ENCODE data around the gene KIRREL2. TPM values are rescaled to one million over a fixed set of nuclear protein-coding genes. Genes with fewer than 3 reads are reported as not detected.
"Not testable (repeated sequence)": the region's sequence is repeated elsewhere in the genome, so short reads cannot be mapped to it uniquely, and the experiment has no call there.

The KIRREL2 gene
- total RNA-seq, 2 donors from 2014 or later, result 0.13 TPM; not detected in 1

- no peaks in the 10 kb centered on the region for H3K4me1 ChIP-seq
- peak overlapping the region; percentile 7 for H3K27ac ChIP-seq
- H3K9ac ChIP-seq (ENCODE audit: low read depth in 2 of 2, low read length in 2 of 2), result no peak overlapping the region
- no peaks in the 10 kb centered on the region for H3K36me3 ChIP-seq
- H3K9me3 ChIP-seq, result no peaks in the 10 kb centered on the region
- intact Hi-C loops (cut with DNase I), result no loop called here
- TF ChIP-seq CTCF (IDR thresholded peaks at IDR 0.05), result no peak
- no peaks in the 10 kb centered on the region for H3K27me3 ChIP-seq
- no peak overlapping the region for H3K4me3 ChIP-seq
- no peak for DNase-seq
Measured at GRCh38 chr19:35909684-35910035, 52.9 kb downstream of the KIRREL2 start.

GRCh38 chr19:35910355-35910754 lies 53.6 kb downstream of the KIRREL2 start:
- H3K4me1 ChIP-seq; intact Hi-C loops (cut with DNase I); H3K27me3 ChIP-seq; H3K4me3 ChIP-seq; H3K9ac ChIP-seq (ENCODE audit: low read depth in 2 of 2, low read length in 2 of 2); H3K36me3 ChIP-seq; DNase-seq; H3K9me3 ChIP-seq; H3K27ac ChIP-seq: not testable (repeated sequence)

- no peaks in the 10 kb centered on the region for H3K36me3 ChIP-seq
- no peaks in the 10 kb centered on the region for H3K4me1 ChIP-seq
- intact Hi-C loops (cut with DNase I), result no loop called here
- H3K4me3 ChIP-seq, result no peak overlapping the region
- no peak for DNase-seq
- H3K9ac ChIP-seq (ENCODE audit: low read depth in 2 of 2, low read length in 2 of 2), result peak overlapping the region in 1 of 2 donors; percentile 12
- H3K27me3 ChIP-seq, result no peaks in the 10 kb centered on the region
- H3K27ac ChIP-seq, result no peak overlapping the region
- no peaks in the 10 kb centered on the region for H3K9me3 ChIP-seq
- TF ChIP-seq CTCF (IDR thresholded peaks at IDR 0.05), result no peak
Measured at GRCh38 chr19:35911173-35911572, 54.5 kb downstream of the KIRREL2 start.

- no peaks in the 10 kb centered on the region for H3K27me3 ChIP-seq
- no peaks in the 10 kb centered on the region for H3K36me3 ChIP-seq
- no peak for DNase-seq
- TF ChIP-seq CTCF (IDR thresholded peaks at IDR 0.05), result no peak
- H3K9ac ChIP-seq (ENCODE audit: low read depth in 2 of 2, low read length in 2 of 2), result no peak overlapping the region
- H3K27ac ChIP-seq, result no peak overlapping the region
- H3K4me3 ChIP-seq, result no peak overlapping the region
- intact Hi-C loops (cut with DNase I), result no loop called here
- H3K4me1 ChIP-seq, result no peaks in the 10 kb centered on the region
- H3K9me3 ChIP-seq, result no peaks in the 10 kb centered on the region
Measured at GRCh38 chr19:35911790-35912189, 55.1 kb downstream of the KIRREL2 start.

- no peak for TF ChIP-seq CTCF (IDR thresholded peaks at IDR 0.05)
- intact Hi-C loops (cut with DNase I), result no loop called here
Measured at GRCh38 chr19:35913589-35913988, 56.9 kb downstream of the KIRREL2 start.

GRCh38 chr19:35915443-35915842 lies 58.7 kb downstream of the KIRREL2 start:
- no peak overlapping the region for H3K4me3 ChIP-seq
- intact Hi-C loops (cut with DNase I), result no loop called here
- no peak for DNase-seq
- H3K27ac ChIP-seq, result no peak overlapping the region
- H3K9ac ChIP-seq (ENCODE audit: low read depth in 2 of 2, low read length in 2 of 2), result no peak overlapping the region
- TF ChIP-seq CTCF (IDR thresholded peaks at IDR 0.05), result no peak
- H3K27me3 ChIP-seq, result no peaks in the 10 kb centered on the region
- no peaks in the 10 kb centered on the region for H3K4me1 ChIP-seq
- H3K9me3 ChIP-seq, result no peaks in the 10 kb centered on the region
- no peaks in the 10 kb centered on the region for H3K36me3 ChIP-seq

More at GRCh38 chr19:35913589-35913988, 56.9 kb downstream of the KIRREL2 start:
- Histone ChIP-seq H3K27ac (no peak overlapping the region), H3K27me3 (no peaks in the 10 kb centered on the region), H3K4me3 (no peak overlapping the region), H3K9me3 (no peaks in the 10 kb centered on the region), H3K36me3 (no peaks in the 10 kb centered on the region), H3K9ac (ENCODE audit: low read depth in 2 of 2, low read length in 2 of 2) (no peak overlapping the region), H3K4me1 (no peaks in the 10 kb centered on the region)
- DNase-seq, result no peak

Other genes with a start within 250 kb of the KIRREL2 start
- 10 to 100 TPM in 1 of 2 donors, 1 to 10 TPM in 1; 5.0 to 17.0 TPM for gene HAUS5, start 244.2 kb upstream of the KIRREL2 start, total RNA-seq
- gene RBM42, start 227.9 kb upstream of the KIRREL2 start, total RNA-seq, result 100 to 1,000 TPM in 1 of 2 donors, 10 to 100 TPM in 1; 73.5 to 117 TPM
- gene ETV2, start 215.2 kb upstream of the KIRREL2 start, total RNA-seq, result 1 to 10 TPM; 1.4 to 1.9 TPM
- gene COX6B1, start 208.6 kb upstream of the KIRREL2 start, total RNA-seq, result 100 to 1,000 TPM; 761 to 820 TPM
- gene UPK1A, start 190.4 kb upstream of the KIRREL2 start, total RNA-seq, result not detected
- under 1 TPM in 1 of 2 donors, not detected in 1; 0.32 TPM for gene ZBTB32, start 152.4 kb upstream of the KIRREL2 start, total RNA-seq
- gene KMT2B, start 138.9 kb upstream of the KIRREL2 start, total RNA-seq, result 10 to 100 TPM; 32.1 to 46.9 TPM
- gene IGFLR1, start 114.5 kb upstream of the KIRREL2 start, total RNA-seq, result 1 to 10 TPM; 5.4 to 6.9 TPM
- gene U2AF1L4, start 111.5 kb upstream of the KIRREL2 start, total RNA-seq, result 10 to 100 TPM; 14.9 to 18.7 TPM
- gene PSENEN, start 111.3 kb upstream of the KIRREL2 start, total RNA-seq, result 10 to 100 TPM; 73.8 to 87.4 TPM
- gene LIN37, start 108.3 kb upstream of the KIRREL2 start, total RNA-seq, result 1 to 10 TPM; 5.1 to 7.5 TPM
- 10 to 100 TPM in 1 of 2 donors, 1 to 10 TPM in 1; 6.3 to 23.6 TPM for gene HSPB6, start 99.9 kb upstream of the KIRREL2 start, total RNA-seq
- 10 to 100 TPM; 17.1 to 26.9 TPM for gene PROSER3, start 98.7 kb upstream of the KIRREL2 start, total RNA-seq
- gene ARHGAP33, start 81.3 kb upstream of the KIRREL2 start, total RNA-seq, result 10 to 100 TPM in 1 of 2 donors, 1 to 10 TPM in 1; 6.0 to 25.0 TPM
- not detected for gene PRODH2, start 44.1 kb upstream of the KIRREL2 start, total RNA-seq
- gene NPHS1, start 4.4 kb upstream of the KIRREL2 start, total RNA-seq, result not detected
- 1 to 10 TPM; 2.6 to 3.7 TPM for gene APLP1, start 11.7 kb downstream of the KIRREL2 start, total RNA-seq
- 10 to 100 TPM in 1 of 2 donors, 1 to 10 TPM in 1; 8.6 to 11.2 TPM for gene NFKBID, start 43.6 kb downstream of the KIRREL2 start, total RNA-seq
- gene HCST, start 45.6 kb downstream of the KIRREL2 start, total RNA-seq, result 1 to 10 TPM; 2.4 to 4.8 TPM
- gene TYROBP, start 51.4 kb downstream of the KIRREL2 start, total RNA-seq, result 10 to 100 TPM; 10.4 to 32.8 TPM
- 10 to 100 TPM; 10.0 to 17.4 TPM for gene LRFN3, start 79.5 kb downstream of the KIRREL2 start, total RNA-seq
- 10 to 100 TPM; 25.2 to 31.6 TPM for gene SDHAF1, start 138.3 kb downstream of the KIRREL2 start, total RNA-seq
- 10 to 100 TPM in 1 of 2 donors, 1 to 10 TPM in 1; 9.3 to 10.1 TPM for gene SYNE4, start 151.9 kb downstream of the KIRREL2 start, total RNA-seq
- gene ALKBH6, start 157.3 kb downstream of the KIRREL2 start, total RNA-seq, result 10 to 100 TPM; 17.0 to 26.2 TPM
- 10 to 100 TPM in 1 of 2 donors, 1 to 10 TPM in 1; 3.4 to 11.7 TPM for gene CLIP3, start 176.0 kb downstream of the KIRREL2 start, total RNA-seq
- gene THAP8, start 197.4 kb downstream of the KIRREL2 start, total RNA-seq, result 1 to 10 TPM; 3.3 to 4.6 TPM
- gene WDR62, start 198.0 kb downstream of the KIRREL2 start, total RNA-seq, result 10 to 100 TPM in 1 of 2 donors, 1 to 10 TPM in 1; 2.1 to 13.1 TPM